Measurements from ENCODE around the gene SLC8B1. TPM values are rescaled to one million over a fixed set of nuclear protein-coding genes. Genes with fewer than 3 reads are reported as not detected.

SLC8B1 gene
- total RNA-seq, 4 donors from 2014 or later, result 19.6 to 31.9 (median 28.5) TPM

DNA sequence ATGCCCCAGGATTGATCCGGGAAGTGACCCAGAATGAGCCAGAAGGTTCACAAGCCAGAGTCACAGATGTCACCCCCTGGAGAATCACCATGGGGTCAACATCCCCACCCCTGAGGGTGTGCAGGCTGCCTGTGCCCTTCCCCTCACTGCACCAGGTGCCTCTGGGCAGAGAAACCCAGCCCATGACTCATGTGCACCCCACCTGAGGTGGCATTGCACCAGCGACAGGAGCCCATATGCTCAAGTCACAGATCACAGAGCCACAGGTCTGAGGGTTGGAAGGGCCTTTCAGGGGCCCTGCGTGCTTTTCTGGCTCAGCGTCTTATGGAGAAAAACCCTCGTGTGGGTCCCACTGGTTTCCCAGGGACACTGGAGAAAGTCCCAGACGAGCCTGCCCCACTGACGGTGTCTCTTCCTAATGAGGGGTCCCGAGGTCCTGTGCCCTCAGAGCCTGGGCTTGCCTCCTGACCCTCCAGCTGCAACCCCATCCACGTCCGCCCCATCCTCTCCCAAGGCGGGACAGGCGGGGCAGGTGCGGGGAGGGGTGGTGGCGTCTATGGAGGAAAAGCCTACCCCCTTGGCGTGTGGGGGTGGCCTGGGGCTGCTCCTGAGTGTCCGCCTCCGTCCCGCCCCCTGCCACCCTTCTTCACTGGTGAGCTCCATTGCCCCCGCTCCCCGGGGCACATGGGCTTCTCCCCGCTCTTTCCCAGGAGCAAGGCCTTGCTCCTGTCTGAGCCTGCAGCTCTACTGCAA, 47.6 kb downstream of the SLC8B1 start:
- intact Hi-C loops (cut with DNase I), result no loop called here
- peaks cover 45 to 100% (median 48%) of the 10 kb centered on the region in 3 donors for H3K36me3 ChIP-seq
- WGBS, 2 donors, result 98 to 100% methylated on average over 2 to 11 of the region's 21 CpGs

DNA sequence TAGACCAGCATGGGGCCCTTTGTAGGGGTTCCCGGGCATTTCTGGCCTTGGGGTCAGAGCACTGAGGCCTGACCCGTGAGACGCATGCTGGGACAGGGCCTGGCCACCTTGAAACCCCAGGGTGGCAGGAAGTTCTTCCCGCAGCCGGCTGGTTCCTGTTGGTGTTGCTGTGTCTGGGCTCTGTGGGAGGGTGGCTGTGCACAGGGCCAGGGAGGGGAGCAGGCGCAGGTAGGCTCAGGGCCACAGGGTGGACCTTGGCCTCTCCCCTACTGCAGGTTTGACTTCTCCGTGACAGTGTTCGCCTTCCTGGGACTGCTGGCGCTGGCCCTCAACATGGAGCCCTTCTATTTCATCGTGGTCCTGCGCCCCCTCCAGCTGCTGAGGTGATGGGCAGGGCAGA, 48.2 kb downstream of the SLC8B1 start:
- no peaks in the 10 kb centered on the region for H3K27me3 ChIP-seq
- intact Hi-C loops (cut with DNase I), result no loop called here
- H3K9me3 ChIP-seq, result no peaks in the 10 kb centered on the region
- no peak overlapping the region for H3K4me3 ChIP-seq
- 82% methylated on average over 10 of the region's 11 CpGs; no CpG with 5 or more reads in 1 of the 2 donors for WGBS, 2 donors
- H3K36me3 ChIP-seq, result peaks cover 39 to 97% (median 48%) of the 10 kb centered on the region in 3 donors
- DNase-seq, result no peak
- H3K4me1 ChIP-seq, result no peaks in the 10 kb centered on the region
- TF ChIP-seq, protein P1, sequence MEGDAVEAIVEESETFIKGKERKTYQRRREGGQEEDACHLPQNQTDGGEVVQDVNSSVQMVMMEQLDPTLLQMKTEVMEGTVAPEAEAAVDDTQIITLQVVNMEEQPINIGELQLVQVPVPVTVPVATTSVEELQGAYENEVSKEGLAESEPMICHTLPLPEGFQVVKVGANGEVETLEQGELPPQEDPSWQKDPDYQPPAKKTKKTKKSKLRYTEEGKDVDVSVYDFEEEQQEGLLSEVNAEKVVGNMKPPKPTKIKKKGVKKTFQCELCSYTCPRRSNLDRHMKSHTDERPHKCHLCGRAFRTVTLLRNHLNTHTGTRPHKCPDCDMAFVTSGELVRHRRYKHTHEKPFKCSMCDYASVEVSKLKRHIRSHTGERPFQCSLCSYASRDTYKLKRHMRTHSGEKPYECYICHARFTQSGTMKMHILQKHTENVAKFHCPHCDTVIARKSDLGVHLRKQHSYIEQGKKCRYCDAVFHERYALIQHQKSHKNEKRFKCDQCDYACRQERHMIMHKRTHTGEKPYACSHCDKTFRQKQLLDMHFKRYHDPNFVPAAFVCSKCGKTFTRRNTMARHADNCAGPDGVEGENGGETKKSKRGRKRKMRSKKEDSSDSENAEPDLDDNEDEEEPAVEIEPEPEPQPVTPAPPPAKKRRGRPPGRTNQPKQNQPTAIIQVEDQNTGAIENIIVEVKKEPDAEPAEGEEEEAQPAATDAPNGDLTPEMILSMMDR (IDR thresholded peaks at IDR 0.05), result no peak
- TF ChIP-seq POLR2A (IDR thresholded peaks at IDR 0.05), result no peak
- H3K27ac ChIP-seq, result no peak overlapping the region

More for the DNA sequence above, 47.6 kb downstream of the SLC8B1 start:
- H3K4me3 ChIP-seq, result no peak overlapping the region
- H3K27ac ChIP-seq, result no peak overlapping the region
- TF ChIP-seq POLR2A (IDR thresholded peaks at IDR 0.05), result no peak
- TF ChIP-seq, protein P1 (IDR thresholded peaks at IDR 0.05), result no peak
- no peaks in the 10 kb centered on the region for H3K27me3 ChIP-seq
- DNase-seq, result no peak
- H3K9me3 ChIP-seq, result no peaks in the 10 kb centered on the region
- no peaks in the 10 kb centered on the region for H3K4me1 ChIP-seq

DNA sequence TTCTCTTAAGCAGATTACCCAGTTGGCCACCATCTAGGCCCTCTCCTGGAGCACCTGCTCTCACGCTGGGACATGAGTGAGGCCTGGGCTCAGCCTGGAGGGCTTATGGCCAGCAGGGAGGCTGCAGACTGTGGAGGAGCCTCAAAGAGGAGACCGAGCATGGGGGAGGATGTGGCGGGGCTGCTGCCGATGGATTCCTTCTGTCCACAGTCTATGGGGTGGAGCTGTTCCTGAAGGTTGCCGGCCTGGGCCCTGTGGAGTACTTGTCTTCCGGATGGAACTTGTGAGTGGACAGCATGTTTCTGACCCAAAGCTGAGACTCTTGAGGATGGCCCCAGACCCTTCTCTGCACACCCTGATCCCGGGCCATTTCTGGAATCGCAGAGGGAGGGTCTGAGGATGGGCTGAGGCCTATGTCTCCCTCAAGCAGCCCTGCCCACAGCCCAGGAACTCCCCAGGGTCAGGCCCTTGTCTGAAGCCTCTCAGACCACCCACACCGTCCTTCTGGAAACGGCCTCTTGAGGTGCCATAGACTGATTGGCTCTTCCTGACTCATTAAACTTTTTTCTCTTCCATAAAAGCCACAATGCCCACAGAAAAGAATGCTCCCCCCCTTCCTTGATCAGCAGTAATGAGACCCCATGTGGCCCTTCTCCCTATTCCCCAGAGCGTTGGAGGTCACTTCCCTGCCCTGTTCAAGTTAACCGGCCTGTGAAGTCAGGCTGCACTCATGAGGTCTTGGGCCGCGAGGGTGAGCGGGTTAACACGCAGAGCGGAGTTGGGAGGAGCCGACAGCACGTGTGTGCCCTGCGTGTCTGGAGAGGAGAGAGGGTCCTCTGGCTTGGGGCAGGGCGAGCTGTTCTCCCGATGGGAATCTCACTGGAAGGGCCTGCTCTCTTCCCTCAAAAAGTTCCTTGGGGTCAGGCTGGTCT, 49.0 kb downstream of the SLC8B1 start:
- intact Hi-C loops (cut with DNase I), result no loop called here
- no peaks in the 10 kb centered on the region for H3K4me1 ChIP-seq
- no peak for TF ChIP-seq POLR2A (IDR thresholded peaks at IDR 0.05)
- TF ChIP-seq, protein P1 (IDR thresholded peaks at IDR 0.05), result no peak
- H3K9me3 ChIP-seq, result no peaks in the 10 kb centered on the region
- H3K27ac ChIP-seq, result no peak overlapping the region
- no peak for DNase-seq
- H3K4me3 ChIP-seq, result no peak overlapping the region
- no peaks in the 10 kb centered on the region for H3K27me3 ChIP-seq
- H3K36me3 ChIP-seq, result peaks cover 33 to 97% (median 45%) of the 10 kb centered on the region in 3 donors
- WGBS, 2 donors, result 86 to 93% methylated on average over 14 to 17 of the region's 22 CpGs

DNA sequence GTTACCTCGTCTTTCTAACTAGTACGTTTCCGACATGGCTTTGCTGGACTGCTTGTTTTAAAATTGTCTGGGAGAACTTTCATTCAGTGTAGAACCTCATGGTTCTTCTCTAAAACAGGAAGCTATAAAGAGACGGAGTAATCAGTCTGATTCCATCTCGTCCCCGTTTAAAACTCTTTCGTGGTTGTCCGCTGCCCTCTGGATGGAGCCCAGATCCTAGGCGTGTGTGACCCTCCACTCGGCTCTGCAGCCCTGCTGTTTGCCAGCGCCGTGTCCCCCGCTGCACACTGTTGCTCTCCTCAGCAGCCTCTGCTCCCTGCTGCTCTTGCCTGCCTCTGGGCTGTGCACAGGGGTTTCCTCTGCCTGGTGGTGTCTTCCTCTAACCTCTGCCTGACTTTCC, 50.2 kb downstream of the SLC8B1 start:
- TF ChIP-seq POLR2A (IDR thresholded peaks at IDR 0.05), result no peak
- TF ChIP-seq, protein P1 (IDR thresholded peaks at IDR 0.05), result no peak
- no peak for DNase-seq
- no peaks in the 10 kb centered on the region for H3K9me3 ChIP-seq
- H3K27me3 ChIP-seq, result no peaks in the 10 kb centered on the region
- no peak overlapping the region for H3K27ac ChIP-seq
- H3K4me1 ChIP-seq, result no peaks in the 10 kb centered on the region
- WGBS, 2 donors, result 87 to 91% methylated on average over 13 of the region's 13 CpGs
- H3K4me3 ChIP-seq, result no peak overlapping the region
- H3K36me3 ChIP-seq, result peaks cover 28 to 97% (median 41%) of the 10 kb centered on the region in 3 donors
- intact Hi-C loops (cut with DNase I), result no loop called here

DNA sequence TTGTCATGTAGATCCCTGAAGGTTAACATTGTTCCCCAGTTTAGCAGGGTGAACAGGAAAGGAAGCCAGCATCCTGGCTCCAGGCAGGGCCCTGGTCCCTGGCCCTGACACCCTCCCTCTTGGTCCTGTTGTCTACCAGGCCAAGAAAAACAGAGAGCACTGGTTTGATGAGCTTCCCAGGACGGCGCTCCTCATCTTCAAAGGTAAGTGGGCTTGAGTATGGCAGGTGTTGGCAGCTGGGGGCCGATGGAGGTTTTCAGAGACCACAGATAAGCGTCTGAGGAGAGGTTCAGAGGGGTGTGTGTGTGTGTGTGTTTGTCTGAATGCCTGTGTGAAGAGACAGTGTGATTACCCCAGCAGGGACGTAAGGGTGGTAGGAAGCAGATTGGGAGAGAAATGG, 56.3 kb downstream of the SLC8B1 start:
- Histone ChIP-seq H3K36me3 (peaks cover 11 to 96% (median 12%) of the 10 kb centered on the region in 3 donors), H3K9me3 (no peaks in the 10 kb centered on the region), H3K4me3 (no peak overlapping the region), H3K27me3 (no peaks in the 10 kb centered on the region), H3K27ac (no peak overlapping the region), H3K4me1 (peaks cover 0 to under 1% (median 0%) of the 10 kb centered on the region in 3 donors)
- TF ChIP-seq, protein P1 (IDR thresholded peaks at IDR 0.05), result no peak
- TF ChIP-seq POLR2A (IDR thresholded peaks at IDR 0.05), result no peak
- DNase-seq, result no peak
- 90% methylated on average over 5 of the region's 5 CpGs for WGBS, 2 donors
- intact Hi-C loops (cut with DNase I), result no loop called here
